Measurements from ENCODE around the gene GPR62.

The GPR62 gene

GRCh38 chr3:51955893-51956770 lies 951 bp downstream of the GPR62 start:
- H3K4me3 ChIP-seq (ENCODE audit: low read length), result no peak overlapping the region; the same call in 1 of the 2 replicates

GRCh38 chr3:51957520-51958205 lies 2.5 kb downstream of the GPR62 start:
- TF ChIP-seq ZNF274 (IDR thresholded peaks at IDR 0.05; ENCODE audit: low read depth, low read length), result no peak
- H3K4me3 ChIP-seq (ENCODE audit: low read length), result no peak overlapping the region

More at GRCh38 chr3:51955893-51956770, 951 bp downstream of the GPR62 start:
- TF ChIP-seq ZNF274 (IDR thresholded peaks at IDR 0.05; ENCODE audit: low read depth, low read length), result no peak

GRCh38 chr3:51958603-51959521 lies 3.7 kb downstream of the GPR62 start:
- H3K4me3 ChIP-seq (ENCODE audit: low read length), result no peak overlapping the region
- TF ChIP-seq ZNF274 (IDR thresholded peaks at IDR 0.05; ENCODE audit: low read depth, low read length), result no peak

GRCh38 chr3:51959651-51960050 lies 4.5 kb downstream of the GPR62 start:
- no peak for TF ChIP-seq ZNF274 (IDR thresholded peaks at IDR 0.05; ENCODE audit: low read depth, low read length)
- no peak overlapping the region for H3K4me3 ChIP-seq (ENCODE audit: low read length)

- no peak overlapping the region for H3K4me3 ChIP-seq (ENCODE audit: low read length)
- TF ChIP-seq ZNF274 (IDR thresholded peaks at IDR 0.05; ENCODE audit: low read depth, low read length), result no peak
Measured at GRCh38 chr3:51960386-51960785, 5.2 kb downstream of the GPR62 start.

- no peak for TF ChIP-seq ZNF274 (IDR thresholded peaks at IDR 0.05; ENCODE audit: low read depth, low read length)
- no peak overlapping the region for H3K4me3 ChIP-seq (ENCODE audit: low read length)
Measured at GRCh38 chr3:51961011-51961410, 5.8 kb downstream of the GPR62 start.

- H3K4me3 ChIP-seq (ENCODE audit: low read length), result no peak overlapping the region
- TF ChIP-seq ZNF274 (IDR thresholded peaks at IDR 0.05; ENCODE audit: low read depth, low read length), result no peak
Measured at GRCh38 chr3:51961602-51962569, 6.7 kb downstream of the GPR62 start.

- no peak for TF ChIP-seq ZNF274 (IDR thresholded peaks at IDR 0.05; ENCODE audit: low read depth, low read length)
Measured at GRCh38 chr3:51962854-51963530, 7.8 kb downstream of the GPR62 start.

GRCh38 chr3:51963951-51964451 lies 8.8 kb downstream of the GPR62 start:
- no peak for TF ChIP-seq ZNF274 (IDR thresholded peaks at IDR 0.05; ENCODE audit: low read depth, low read length)
- no peak overlapping the region for H3K4me3 ChIP-seq (ENCODE audit: low read length)

More at GRCh38 chr3:51962854-51963530, 7.8 kb downstream of the GPR62 start:
- no peak overlapping the region for H3K4me3 ChIP-seq (ENCODE audit: low read length)

GRCh38 chr3:51964521-51964920 lies 9.3 kb downstream of the GPR62 start:
- no peak for TF ChIP-seq ZNF274 (IDR thresholded peaks at IDR 0.05; ENCODE audit: low read depth, low read length)
- no peak overlapping the region for H3K4me3 ChIP-seq (ENCODE audit: low read length)

GRCh38 chr3:51966016-51966415 lies 10.8 kb downstream of the GPR62 start:
- H3K4me3 ChIP-seq (ENCODE audit: low read length), result no peak overlapping the region
- TF ChIP-seq ZNF274 (IDR thresholded peaks at IDR 0.05; ENCODE audit: low read depth, low read length), result no peak

GRCh38 chr3:51966486-51966885 lies 11.3 kb downstream of the GPR62 start:
- no peak for TF ChIP-seq ZNF274 (IDR thresholded peaks at IDR 0.05; ENCODE audit: low read depth, low read length)
- H3K4me3 ChIP-seq (ENCODE audit: low read length), result no peak overlapping the region

All from GM08714 (cell line).